Activated naive CD4-positive, alpha-beta T cell treated with anti-CD3 and anti-CD28 coated beads, Interleukin-2, amount 10 ng/mL, durations not matched to agents 7 days and 5 days (primary cell): ENCODE data around the gene NBPF3.
"Not testable (repeated sequence)": the region's sequence is repeated elsewhere in the genome, so short reads cannot be mapped to it uniquely, and the experiment has no call there.

Experiments used
- CTCF ChIA-PET: fragments of 350-600 bp; sonication (Branson Sonifier 250); formaldehyde crosslinking; loops from one replicate; lab custom pipeline; 2021; ENCODE audit warnings: antibody characterized with exemption; lab: Charles Lee
- DNase-seq: peaks from one replicate; pipeline ENCODE4 v3.0.0-alpha.2; 2020
- H3K27ac Mint-ChIP-seq: one replicate; pipeline ENCODE4 v1.8.0; 2021; ENCODE audit warnings: mild to moderate bottlenecking, moderate library complexity, mixed read lengths
- H3K27me3 Mint-ChIP-seq: one replicate; pipeline ENCODE4 v1.8.0; 2021; ENCODE audit warnings: mild to moderate bottlenecking, mixed read lengths
- H3K36me3 Mint-ChIP-seq: one replicate; pipeline ENCODE4 v1.8.0; 2021; ENCODE audit warnings: mixed read lengths
- H3K4me1 Mint-ChIP-seq: one replicate; pipeline ENCODE4 v1.8.0; 2021; ENCODE audit warnings: mixed read lengths
- H3K4me3 Mint-ChIP-seq: one replicate; pipeline ENCODE4 v1.8.0; 2021; ENCODE audit warnings: mild to moderate bottlenecking, moderate library complexity, mixed read lengths
- H3K9me3 Mint-ChIP-seq: one replicate; pipeline ENCODE4 v1.8.0; 2021; ENCODE audit warnings: mixed read lengths

The NBPF3 gene

GRCh38 chr1:21439721-21440629, at the start of gene NBPF3:
TSS of gene NBPF3 (plus strand) at chr1:21440137. CDS start at chr1:21445087, 4,950 bp downstream.
- Mint-ChIP-seq H3K27me3 (peaks cover 63% of the 10 kb centered on the region), H3K9me3 (no peaks in the 10 kb centered on the region), H3K4me3 (peak within 1 kb of the TSS; percentile 91), H3K4me1 (peaks cover 21% of the 10 kb centered on the region), H3K27ac (peak within 1 kb of the TSS; percentile 84), H3K36me3 (no peaks in the 10 kb centered on the region)
- DNase-seq: peak; percentile 90
- CTCF ChIA-PET: no interaction called here

- DNase-seq: no peak
- Mint-ChIP-seq H3K4me1 (no peaks in the 10 kb centered on the region), H3K9me3 (peaks cover 2% of the 10 kb centered on the region), H3K4me3 (no peak overlapping the region), H3K36me3 (no peaks in the 10 kb centered on the region), H3K27ac (no peak overlapping the region), H3K27me3 (peaks cover 24% of the 10 kb centered on the region)
- CTCF ChIA-PET: interaction anchor here (0.6 kb wide), 1 partner anchor 90 kb away, joined by 3 read pairs; no protein-coding TSS in a partner anchor
These were observed 48.4 kb upstream of the NBPF3 start for GRCh38 chr1:21391497-21391896.

GRCh38 chr1:21392587-21393263, 47.2 kb upstream of the NBPF3 start:
- Mint-ChIP-seq H3K9me3 (peaks cover 2% of the 10 kb centered on the region), H3K4me1 (peaks cover 2% of the 10 kb centered on the region), H3K27ac (no peak overlapping the region), H3K36me3 (no peaks in the 10 kb centered on the region), H3K4me3 (no peak overlapping the region), H3K27me3 (peaks cover 25% of the 10 kb centered on the region)
- CTCF ChIA-PET: no interaction called here
- DNase-seq: no peak

GRCh38 chr1:21396516-21396915, 43.4 kb upstream of the NBPF3 start:
- Mint-ChIP-seq H3K4me3 (no peak overlapping the region), H3K4me1 (peaks cover 10% of the 10 kb centered on the region), H3K36me3 (no peaks in the 10 kb centered on the region), H3K27me3 (peaks cover 32% of the 10 kb centered on the region), H3K9me3 (no peaks in the 10 kb centered on the region), H3K27ac (no peak overlapping the region)
- no peak for DNase-seq
- CTCF ChIA-PET: no interaction called here

GRCh38 chr1:21397813-21398188, 42.1 kb upstream of the NBPF3 start:
- Mint-ChIP-seq H3K4me1 (peaks cover 10% of the 10 kb centered on the region), H3K36me3 (no peaks in the 10 kb centered on the region), H3K27me3 (peaks cover 26% of the 10 kb centered on the region), H3K9me3 (no peaks in the 10 kb centered on the region), H3K4me3 (peak overlapping the region; percentile 37), H3K27ac (peak overlapping the region; percentile 33)
- CTCF ChIA-PET: no interaction called here
- peak; percentile 26 for DNase-seq

GRCh38 chr1:21401726-21402346, 38.1 kb upstream of the NBPF3 start:
- CTCF ChIA-PET, H3K36me3 Mint-ChIP-seq, H3K27ac Mint-ChIP-seq, H3K9me3 Mint-ChIP-seq, H3K4me3 Mint-ChIP-seq, DNase-seq: not testable (repeated sequence)
- Mint-ChIP-seq H3K27me3 (peaks cover 43% of the 10 kb centered on the region), H3K4me1 (peaks cover 10% of the 10 kb centered on the region)

- H3K27ac Mint-ChIP-seq: no peak overlapping the region
- peaks cover 28% of the 10 kb centered on the region for H3K27me3 Mint-ChIP-seq
These were observed 33.3 kb upstream of the NBPF3 start for GRCh38 chr1:21406659-21407058.

GRCh38 chr1:21409897-21410296, 30.0 kb upstream of the NBPF3 start:
- DNase-seq, H3K36me3 Mint-ChIP-seq, H3K4me3 Mint-ChIP-seq, H3K27ac Mint-ChIP-seq, H3K9me3 Mint-ChIP-seq, H3K4me1 Mint-ChIP-seq, CTCF ChIA-PET: not testable (repeated sequence)
- H3K27me3 Mint-ChIP-seq: peaks cover 34% of the 10 kb centered on the region

More at GRCh38 chr1:21406659-21407058, 33.3 kb upstream of the NBPF3 start:
- CTCF ChIA-PET: no interaction called here
- Mint-ChIP-seq H3K4me3 (no peak overlapping the region), H3K9me3 (no peaks in the 10 kb centered on the region), H3K36me3 (no peaks in the 10 kb centered on the region), H3K4me1 (no peaks in the 10 kb centered on the region)
- no peak for DNase-seq

- Mint-ChIP-seq H3K9me3 (no peaks in the 10 kb centered on the region), H3K4me1 (no peaks in the 10 kb centered on the region), H3K4me3 (no peak overlapping the region), H3K36me3 (no peaks in the 10 kb centered on the region), H3K27me3 (peaks cover 45% of the 10 kb centered on the region), H3K27ac (no peak overlapping the region)
- CTCF ChIA-PET: no interaction called here
- DNase-seq: no peak
These were observed 25.9 kb upstream of the NBPF3 start for GRCh38 chr1:21414015-21414414.

- H3K27ac Mint-ChIP-seq, H3K4me1 Mint-ChIP-seq, DNase-seq, H3K4me3 Mint-ChIP-seq, CTCF ChIA-PET, H3K9me3 Mint-ChIP-seq, H3K36me3 Mint-ChIP-seq: not testable (repeated sequence)
- H3K27me3 Mint-ChIP-seq: peaks cover 43% of the 10 kb centered on the region
These were observed 19.6 kb upstream of the NBPF3 start for GRCh38 chr1:21420378-21420777.

GRCh38 chr1:21421307-21421706, 18.6 kb upstream of the NBPF3 start:
- CTCF ChIA-PET, H3K4me1 Mint-ChIP-seq, H3K36me3 Mint-ChIP-seq, H3K27ac Mint-ChIP-seq, H3K9me3 Mint-ChIP-seq, H3K4me3 Mint-ChIP-seq, DNase-seq: not testable (repeated sequence)
- peaks cover 35% of the 10 kb centered on the region for H3K27me3 Mint-ChIP-seq

- CTCF ChIA-PET, H3K4me1 Mint-ChIP-seq, H3K4me3 Mint-ChIP-seq, H3K27ac Mint-ChIP-seq, H3K36me3 Mint-ChIP-seq, DNase-seq, H3K9me3 Mint-ChIP-seq: not testable (repeated sequence)
- peaks cover 53% of the 10 kb centered on the region for H3K27me3 Mint-ChIP-seq
These were observed 12.0 kb upstream of the NBPF3 start for GRCh38 chr1:21427798-21428480.

GRCh38 chr1:21428481-21429073, 11.4 kb upstream of the NBPF3 start:
- H3K9me3 Mint-ChIP-seq, H3K4me3 Mint-ChIP-seq, CTCF ChIA-PET, DNase-seq, H3K27ac Mint-ChIP-seq, H3K4me1 Mint-ChIP-seq, H3K36me3 Mint-ChIP-seq: not testable (repeated sequence)
- peaks cover 53% of the 10 kb centered on the region for H3K27me3 Mint-ChIP-seq

- H3K36me3 Mint-ChIP-seq, H3K4me1 Mint-ChIP-seq, H3K27ac Mint-ChIP-seq, DNase-seq, H3K4me3 Mint-ChIP-seq, CTCF ChIA-PET, H3K9me3 Mint-ChIP-seq: not testable (repeated sequence)
- H3K27me3 Mint-ChIP-seq: peaks cover 55% of the 10 kb centered on the region
These were observed 10.7 kb upstream of the NBPF3 start for GRCh38 chr1:21429210-21429609.
